GM06990 (cell line): ENCODE data around the gene DCANP1.
A peak's percentile ranks its signal among the peaks of the same experiment; 100 is the strongest.

Source experiments
- DNase-seq: peaks from one replicate; pipeline ENCODE4 v3.0.0-alpha.2; 2011; ENCODE audit not compliant: insufficient read length; ENCODE audit errors: extremely low read depth
- H3K27me3 ChIP-seq: replicated peaks from 2 replicates; pipeline ENCODE4 v1.6.0; 2011; ENCODE audit warnings: low read length; ENCODE audit not compliant: control insufficient read depth, insufficient read depth
- H3K36me3 ChIP-seq: 2 replicates; pipeline ENCODE4 v1.5.1; 2011; ENCODE audit warnings: low read length; ENCODE audit not compliant: control insufficient read depth, insufficient read depth
- H3K4me3 ChIP-seq: replicated peaks from 2 replicates; pipeline ENCODE4 v1.5.1; 2011; ENCODE audit warnings: low read depth, mild to moderate bottlenecking, control low read depth, low read length
- CTCF ChIP-seq: IDR thresholded peaks from 2 replicates; pipeline ENCODE4 v1.5.1; 2011; ENCODE audit warnings: low read length, control low read depth, mild to moderate bottlenecking, inconsistent platforms; ENCODE audit not compliant: insufficient read depth, poor library complexity, severe bottlenecking

Gene DCANP1

GRCh38 chr5:135467871-135468485, 20.8 kb upstream of the DCANP1 start:
- TF ChIP-seq CTCF: no peak
- no peak overlapping the region for H3K4me3 ChIP-seq
- peaks cover 4% of the 10 kb centered on the region for H3K27me3 ChIP-seq
- no peak for DNase-seq
- H3K36me3 ChIP-seq: no peaks in the 10 kb centered on the region

- H3K36me3 ChIP-seq: no peaks in the 10 kb centered on the region
- peaks cover 4% of the 10 kb centered on the region for H3K27me3 ChIP-seq
- no peak for TF ChIP-seq CTCF
- no peak for DNase-seq
- no peak overlapping the region for H3K4me3 ChIP-seq
Observed at GRCh38 chr5:135467051-135467625, 20.0 kb upstream of the DCANP1 start.

- peak; percentile 63 for DNase-seq
- peak; percentile 92 for TF ChIP-seq CTCF
- Histone ChIP-seq H3K4me3 (no peak overlapping the region), H3K27me3 (peaks cover 2% of the 10 kb centered on the region), H3K36me3 (no peaks in the 10 kb centered on the region)
Observed at GRCh38 chr5:135466178-135467050, 19.3 kb upstream of the DCANP1 start.

- DNase-seq: no peak
- no peak overlapping the region for H3K4me3 ChIP-seq
- no peaks in the 10 kb centered on the region for H3K36me3 ChIP-seq
- H3K27me3 ChIP-seq: peaks cover 2% of the 10 kb centered on the region
- no peak for TF ChIP-seq CTCF
Observed at GRCh38 chr5:135465391-135466122, 18.4 kb upstream of the DCANP1 start.

- no peaks in the 10 kb centered on the region for H3K36me3 ChIP-seq
- peak; percentile 76 for TF ChIP-seq CTCF
Observed at GRCh38 chr5:135462304-135462703, 15.2 kb upstream of the DCANP1 start.

More at GRCh38 chr5:135462304-135462703, 15.2 kb upstream of the DCANP1 start:
- peak; percentile 55 for DNase-seq
- Histone ChIP-seq H3K4me3 (no peak overlapping the region), H3K27me3 (peaks cover 2% of the 10 kb centered on the region)
